H1 (cell line): ENCODE measurements around the gene POGZ. TPM values are rescaled to one million over a fixed set of nuclear protein-coding genes. Genes with fewer than 3 reads are reported as not detected.

Experiments
- CTCF ChIA-PET: fragments of 300-600 bp; sonication (Branson Sonifier 250); formaldehyde crosslinking; loops from one replicate; lab custom pipeline; 2021; ENCODE audit not compliant: partially characterized antibody; lab: Charles Lee
- POLR2A ChIA-PET: fragments of 300-600 bp; sonication (Branson Sonifier 250); formaldehyde crosslinking; loops from one replicate; lab custom pipeline; 2021; ENCODE audit warnings: inconsistent platforms; ENCODE audit not compliant: partially characterized antibody; lab: Charles Lee
- DNase-seq, 2 experiments: peaks; one replicate each; pipeline versions ENCODE4 v3.0.0 to v3.0.0-alpha.2; 2010 to 2022; ENCODE audit warnings: low spot score in 2 of 2, low read depth in 1 of 2, mixed read lengths in 1 of 2
- FAIRE-seq: peaks from 2 replicates; lab custom pipeline; 2011; peaks lifted over from hg19 to GRCh38; lab: Jason Lieb, UNC
- H2AFZ ChIP-seq: 2 replicates; pipeline ENCODE4 v1.8.1; 2012; ENCODE audit warnings: low read length, inconsistent platforms
- H2AK5ac ChIP-seq: 2 replicates; pipeline ENCODE4 v1.6.1; 2013; ENCODE audit warnings: low read depth, low read length
- H2BK120ac ChIP-seq: replicated peaks from 2 replicates; pipeline ENCODE3; 2013; ENCODE audit warnings: low read depth, low read length, inconsistent platforms
- H2BK12ac ChIP-seq: 2 replicates; pipeline ENCODE4 v1.6.1; 2013; ENCODE audit warnings: low read depth, low read length
- H2BK15ac ChIP-seq: 2 replicates; pipeline ENCODE4 v1.6.1; 2013; ENCODE audit warnings: low read length
- H2BK20ac ChIP-seq: 2 replicates; pipeline ENCODE4 v1.6.1; 2013; ENCODE audit warnings: low read length
- H2BK5ac ChIP-seq: 2 replicates; pipeline ENCODE4 v1.6.1; 2013; ENCODE audit warnings: low read depth, low read length
- H3K14ac ChIP-seq: 2 replicates; pipeline ENCODE4 v1.6.1; 2013; ENCODE audit warnings: inconsistent platforms; ENCODE audit not compliant: insufficient read length
- H3K18ac ChIP-seq: 2 replicates; pipeline ENCODE4 v1.6.1; 2013; ENCODE audit warnings: low read length; ENCODE audit errors: extremely low read depth
- H3K23ac ChIP-seq: 2 replicates; pipeline ENCODE4 v1.6.1; 2013; ENCODE audit warnings: inconsistent platforms; ENCODE audit not compliant: insufficient read length
- H3K23me2 ChIP-seq: 2 replicates; pipeline ENCODE4 v1.6.1; 2013; ENCODE audit warnings: low read depth, low read length
- H3K27ac ChIP-seq: 2 replicates; pipeline ENCODE4 v1.6.1; 2011; ENCODE audit warnings: low read depth, low read length, inconsistent platforms
- H3K27me3 ChIP-seq, 4 experiments: replicated peaks in 1 of 4; 1 replicate in 1 of 4; 2 replicates in 3 of 4; pipeline versions ENCODE4 v1.6.1 to v1.8.1; 2011 to 2013; ENCODE audit warnings: low read length in 3 of 4, mild to moderate bottlenecking in 3 of 4, inconsistent platforms in 2 of 4, mixed read lengths in 2 of 4, moderate library complexity in 1 of 4; ENCODE audit not compliant: control insufficient read depth in 3 of 4, insufficient read depth in 3 of 4; ENCODE audit errors: extremely low read depth in 1 of 4
- H3K36me3 ChIP-seq, 4 experiments: 2 replicates each; pipeline versions ENCODE4 v1.6.1 to v1.8.1; 2011 to 2013; ENCODE audit warnings: mild to moderate bottlenecking in 4 of 4, low read length in 3 of 4, moderate library complexity in 2 of 4, control low read depth in 1 of 4, inconsistent platforms in 1 of 4; ENCODE audit not compliant: insufficient read depth in 4 of 4, control insufficient read depth in 2 of 4
- H3K4ac ChIP-seq: replicated peaks from 2 replicates; pipeline ENCODE3; 2013; ENCODE audit warnings: low read length, low read depth, mixed read lengths, inconsistent platforms; ENCODE audit not compliant: insufficient read length
- H3K4me1 ChIP-seq, 4 experiments: replicated peaks in 1 of 4; 1 replicate in 1 of 4; 2 replicates in 3 of 4; pipeline versions ENCODE4 v1.6.1 to v1.8.1; 2011 to 2013; ENCODE audit warnings: low read length in 3 of 4, inconsistent platforms in 2 of 4, mixed read lengths in 1 of 4; ENCODE audit not compliant: insufficient read depth in 4 of 4, control insufficient read depth in 3 of 4
- H3K4me2 ChIP-seq, 2 experiments: 2 replicates each; pipeline versions ENCODE4 v1.6.1 to v1.8.1; 2011 to 2013; ENCODE audit warnings: low read depth in 2 of 2, low read length in 2 of 2, control low read depth in 1 of 2, inconsistent platforms in 1 of 2, mild to moderate bottlenecking in 1 of 2; ENCODE audit not compliant: insufficient read depth in 1 of 2
- H3K4me3 ChIP-seq, 4 experiments: fragments of 200-600, 300-600 bp in 1 of 4; sonication (generic), shearing (Covaris generic), sonication (Bioruptor Twin) in 1 of 4; 2 replicates each; pipeline versions ENCODE4 v1.5.1 to v1.8.1; 2011 to 2016; ENCODE audit warnings: low read length in 4 of 4, low read depth in 3 of 4, control low read depth in 2 of 4, inconsistent platforms in 2 of 4, mild to moderate bottlenecking in 2 of 4, mixed read lengths in 1 of 4, moderate library complexity in 1 of 4; ENCODE audit not compliant: insufficient read depth in 2 of 4; ENCODE audit errors: extremely low read depth in 1 of 4
- H3K56ac ChIP-seq: replicated peaks from 2 replicates; pipeline ENCODE3; 2013; ENCODE audit warnings: low read depth, mild to moderate bottlenecking, mixed read lengths, low read length, inconsistent platforms; ENCODE audit not compliant: insufficient read length
- H3K79me1 ChIP-seq: 2 replicates; pipeline ENCODE4 v1.6.1; 2013; ENCODE audit warnings: low read depth, low read length, control low read depth
- H3K79me2 ChIP-seq, 2 experiments: 2 replicates each; pipeline versions ENCODE4 v1.6.1 to v1.8.1; 2012 to 2013; ENCODE audit warnings: low read length in 2 of 2, mild to moderate bottlenecking in 2 of 2, inconsistent platforms in 1 of 2; ENCODE audit not compliant: insufficient read depth in 2 of 2, control insufficient read depth in 1 of 2
- H3K9ac ChIP-seq, 4 experiments: replicated peaks in 1 of 4; 1 replicate in 1 of 4; 2 replicates in 3 of 4; pipeline versions ENCODE4 v1.6.1 to v1.8.1; 2011 to 2013; ENCODE audit warnings: low read depth in 3 of 4, low read length in 3 of 4, control low read depth in 2 of 4, mild to moderate bottlenecking in 2 of 4, moderate library complexity in 2 of 4, inconsistent platforms in 1 of 4; ENCODE audit errors: extremely low read depth in 1 of 4
- H3K9me3 ChIP-seq, 2 experiments: 2 replicates each; pipeline versions ENCODE4 v1.6.1 to v1.8.1; 2012 to 2013; ENCODE audit warnings: mild to moderate bottlenecking in 2 of 2, moderate library complexity in 2 of 2, control low read depth in 1 of 2, inconsistent platforms in 1 of 2, low read depth in 1 of 2, low read length in 1 of 2, mixed read lengths in 1 of 2; ENCODE audit not compliant: insufficient read depth in 2 of 2
- H4K20me1 ChIP-seq, 2 experiments: replicated peaks in 1 of 2; 2 replicates each; pipeline versions ENCODE3 to v1.8.1; 2011 to 2013; ENCODE audit warnings: inconsistent platforms in 2 of 2, low read length in 2 of 2, mild to moderate bottlenecking in 1 of 2; ENCODE audit not compliant: insufficient read depth in 2 of 2, control insufficient read depth in 1 of 2
- H4K5ac ChIP-seq: 2 replicates; pipeline ENCODE4 v1.6.1; 2013; ENCODE audit warnings: low read length, low read depth, mixed read lengths, inconsistent platforms; ENCODE audit not compliant: insufficient read length
- H4K8ac ChIP-seq: 2 replicates; pipeline ENCODE4 v1.8.0; 2013; ENCODE audit warnings: mild to moderate bottlenecking, moderate library complexity, low read length, inconsistent platforms; ENCODE audit not compliant: insufficient read depth; ENCODE audit errors: extremely low read depth
- H4K91ac ChIP-seq: replicated peaks from 2 replicates; pipeline ENCODE3; 2013; ENCODE audit warnings: low read length, mixed read lengths, inconsistent platforms; ENCODE audit not compliant: insufficient read length
- RFX5 ChIP-seq: IDR thresholded peaks from 2 replicates; pipeline ENCODE4 v1.6.1; 2011; ENCODE audit warnings: low read depth, low read length, improper control_type of control experiment, borderline replicate concordance
- polyA plus RNA-seq, 7 experiments: library from polyadenylated mRNA; depleted of rRNA in 3 of 7; stranded (reverse) in 5 of 7; unstranded in 2 of 7; fragments of >200 nt in 5 of 7; fragments of 200-250 nt in 2 of 7; gene quantifications; 1 replicate in 5 of 7; 2 replicates in 1 of 7; 4 replicates in 1 of 7; pipeline versions ENCODE4 v1.2.1 to v1.2.3, GENCODE V29; 2011 to 2013; ENCODE audit warnings: missing spikeins in 2 of 7, mixed read lengths in 2 of 7
- total RNA-seq: library from RNA; stranded (reverse); fragmentation: NEBNext Ultra II Directional; extraction: Animal tissue kit (Norgen Biotek cat#: 25700); gene quantifications from 2 replicates; pipeline ENCODE4 v1.2.1, GENCODE V29; 2021

The POGZ gene
- total and polyA plus RNA-seq, 2 of the 8 experiments (the other 6 are each of a cell fraction or from before 2014, with no cell fraction given), result 66.4 to 105 TPM

DNA sequence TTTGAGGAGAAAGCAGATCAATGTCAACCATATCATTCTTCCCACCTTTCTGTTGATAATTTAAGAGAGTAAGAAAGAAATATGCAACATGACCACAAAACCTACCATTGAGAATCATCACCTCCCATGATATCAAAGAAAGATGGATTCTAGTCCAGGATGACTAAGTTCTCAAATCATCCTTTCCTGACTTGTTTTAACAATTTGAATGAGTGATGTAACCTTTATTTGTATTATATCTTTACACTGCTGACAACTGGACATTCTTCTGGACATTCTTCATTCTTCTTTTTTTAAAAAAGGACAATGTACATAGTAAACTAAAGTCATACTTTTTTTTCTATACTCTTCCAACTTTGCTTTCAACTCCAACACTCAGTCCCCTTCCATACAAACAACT, 50.4 kb downstream of the POGZ start:
- H2AK5ac ChIP-seq, result no peak overlapping the region
- DNase-seq (no peak), FAIRE-seq (no peak)
- H3K23ac ChIP-seq, result no peak overlapping the region
- H3K4ac ChIP-seq, result no peak overlapping the region
- no peak overlapping the region for H2BK20ac ChIP-seq
- no peak overlapping the region for H3K9ac ChIP-seq
- no peak overlapping the region for H2BK5ac ChIP-seq
- no peaks in the 10 kb centered on the region for H3K79me1 ChIP-seq
- no peaks in the 10 kb centered on the region for H3K23me2 ChIP-seq
- H3K4me3 ChIP-seq, result no peak overlapping the region
- peaks cover 32 to 85% (median 78%) of the 10 kb centered on the region in 4 experiments for H3K36me3 ChIP-seq
- no peaks in the 10 kb centered on the region for H3K27me3 ChIP-seq
- no peak overlapping the region for H4K8ac ChIP-seq
- no peak overlapping the region for H3K18ac ChIP-seq
- H4K91ac ChIP-seq, result no peak overlapping the region
- no peaks in the 10 kb centered on the region for H3K79me2 ChIP-seq
- H4K20me1 ChIP-seq, result peaks cover 2 to 10% of the 10 kb centered on the region in 2 experiments
- POLR2A ChIA-PET, result no interaction called here
- TF ChIP-seq RFX5, result no peak
- H2BK15ac ChIP-seq, result no peak overlapping the region
- no peak overlapping the region for H2BK120ac ChIP-seq
- H3K4me1 ChIP-seq, result no peaks in the 10 kb centered on the region
- H3K27ac ChIP-seq, result no peak overlapping the region
- CTCF ChIA-PET, result no interaction called here
- no peak overlapping the region for H2AFZ ChIP-seq
- no peak overlapping the region for H3K4me2 ChIP-seq
- no peak overlapping the region for H3K14ac ChIP-seq
- no peak overlapping the region for H4K5ac ChIP-seq
- H3K9me3 ChIP-seq, result no peaks in the 10 kb centered on the region
- H3K56ac ChIP-seq, result no peak overlapping the region
- no peak overlapping the region for H2BK12ac ChIP-seq
